Endometrial microvascular endothelial cells (primary cell): ENCODE data around the gene PACRG. TPM values are rescaled to one million over a fixed set of nuclear protein-coding genes. Genes with fewer than 3 reads are reported as not detected.

Experiments used
- in situ Hi-C: cut with HindIII; loops from 2 replicates; pipeline ENCODE4 v1.10.0; 2017; ENCODE audit warnings: low sequenced_read_pairs, low pct_unique_long_range_greater_than_20kb; ENCODE audit errors: inconsistent ontology term
- total RNA-seq: library from RNA; depleted of rRNA; stranded (reverse); fragments of >200 nt; gene quantifications from one replicate; pipeline ENCODE4 v1.2.3, GENCODE V29; 2015; ENCODE audit errors: inconsistent ontology term

Gene PACRG
- total RNA-seq, 1 donor from 2014 or later, result not detected

- in situ Hi-C loops, result no loop called here
These were observed 26.0 kb downstream of the PACRG start for GRCh38 chr6:162753775-162754174.

- in situ Hi-C loops, result no loop called here
These were observed 42.4 kb downstream of the PACRG start for GRCh38 chr6:162770136-162770535.

- in situ Hi-C loops, result no loop called here
These were observed 43.2 kb downstream of the PACRG start for GRCh38 chr6:162770955-162771354.

GRCh38 chr6:162772466-162772865 lies 44.7 kb downstream of the PACRG start:
- in situ Hi-C loops, result no loop called here

DNA sequence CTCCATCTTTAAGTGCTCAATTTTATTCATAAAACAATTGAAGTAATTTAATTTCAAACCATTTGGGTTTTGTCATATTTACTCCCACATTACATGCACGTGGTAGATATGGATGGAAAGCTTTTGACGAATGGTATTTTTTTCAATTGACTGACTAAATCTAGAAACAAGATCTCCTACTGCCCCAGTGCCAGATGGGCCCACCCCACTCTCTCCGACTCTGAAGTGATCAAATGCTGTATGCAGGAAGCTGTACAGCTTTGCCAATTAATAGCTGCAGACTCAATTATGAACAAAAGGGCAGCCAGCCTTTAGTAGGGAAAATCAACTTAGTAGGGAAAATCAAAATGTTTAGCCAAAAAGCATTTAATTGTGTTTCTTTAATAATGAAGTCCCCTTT lies 46.2 kb downstream of the PACRG start:
- in situ Hi-C loops, result no loop called here

DNA sequence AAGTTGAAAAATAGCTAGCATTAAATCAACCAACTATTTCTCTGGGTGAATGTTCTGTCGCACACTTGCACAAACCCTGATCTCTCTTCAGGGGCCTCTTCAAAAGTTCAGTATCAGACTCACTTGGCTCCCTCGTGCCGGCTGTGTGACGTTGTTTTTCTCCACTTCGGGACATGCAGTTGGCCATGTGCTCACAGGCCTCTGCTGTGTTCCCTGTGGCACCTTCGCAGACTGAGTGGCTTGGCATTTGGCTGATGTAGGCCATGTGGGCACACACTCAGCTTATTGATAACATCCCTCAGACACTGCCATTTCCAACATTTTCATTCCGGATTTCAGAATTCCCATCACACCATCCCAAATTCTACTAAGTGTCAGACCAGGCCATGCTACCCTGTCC lies 49.3 kb downstream of the PACRG start:
- in situ Hi-C loops, result no loop called here

DNA sequence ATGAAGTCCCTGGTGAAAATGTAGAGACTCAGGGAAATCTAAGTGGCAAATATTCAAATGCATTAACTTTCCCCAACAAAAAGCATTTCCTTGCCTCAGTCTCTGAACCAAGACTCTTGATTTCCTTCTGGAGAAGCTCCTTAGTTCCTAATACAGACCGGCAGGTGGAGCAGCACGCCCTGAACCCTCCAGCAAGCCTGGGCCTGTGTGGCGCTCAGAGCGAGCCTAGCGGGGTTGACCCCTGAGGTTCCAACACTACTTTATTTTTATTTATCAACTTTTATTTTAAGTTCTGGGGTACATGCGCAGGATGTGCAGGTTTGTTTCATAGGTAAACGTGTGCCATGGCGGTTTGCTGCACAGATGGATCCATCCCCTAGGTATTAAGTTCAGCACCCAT lies 50.8 kb downstream of the PACRG start:
- in situ Hi-C loops, result no loop called here

- in situ Hi-C loops, result no loop called here
These were observed 58.0 kb downstream of the PACRG start for GRCh38 chr6:162785632-162786242.

DNA sequence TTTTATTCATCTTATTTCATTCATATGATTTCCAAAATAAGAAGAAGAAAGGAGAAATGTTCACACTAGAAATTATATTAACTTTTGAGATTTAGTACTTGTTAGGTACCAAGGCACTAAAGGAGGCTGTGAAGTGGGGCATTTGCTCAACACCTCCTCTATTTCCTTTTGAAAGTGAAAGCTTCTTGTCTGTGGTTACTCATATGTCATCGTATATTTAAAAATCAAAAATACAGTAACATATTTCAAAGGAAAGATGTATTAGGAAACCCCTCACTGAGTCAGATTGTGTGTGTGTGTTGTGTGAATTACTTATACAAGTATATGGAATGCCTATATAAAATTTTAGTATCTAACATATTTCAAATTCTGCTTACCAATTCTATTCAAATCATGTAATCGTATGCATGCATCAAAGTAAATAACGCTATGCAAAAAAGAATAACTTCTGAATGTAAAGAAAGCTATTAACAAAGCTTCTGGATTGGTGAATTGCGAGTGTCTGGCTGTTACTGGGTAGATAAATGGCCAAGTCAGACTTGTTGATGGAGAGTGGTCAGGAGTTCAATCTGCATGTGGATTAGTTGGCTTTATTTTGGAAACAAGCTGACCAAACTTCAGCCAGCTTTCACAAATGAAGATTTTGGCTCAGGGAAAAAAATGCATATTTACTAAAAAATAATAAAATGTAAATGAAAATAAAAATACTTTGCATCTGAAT lies 70.9 kb downstream of the PACRG start:
- in situ Hi-C loops, result no loop called here

DNA sequence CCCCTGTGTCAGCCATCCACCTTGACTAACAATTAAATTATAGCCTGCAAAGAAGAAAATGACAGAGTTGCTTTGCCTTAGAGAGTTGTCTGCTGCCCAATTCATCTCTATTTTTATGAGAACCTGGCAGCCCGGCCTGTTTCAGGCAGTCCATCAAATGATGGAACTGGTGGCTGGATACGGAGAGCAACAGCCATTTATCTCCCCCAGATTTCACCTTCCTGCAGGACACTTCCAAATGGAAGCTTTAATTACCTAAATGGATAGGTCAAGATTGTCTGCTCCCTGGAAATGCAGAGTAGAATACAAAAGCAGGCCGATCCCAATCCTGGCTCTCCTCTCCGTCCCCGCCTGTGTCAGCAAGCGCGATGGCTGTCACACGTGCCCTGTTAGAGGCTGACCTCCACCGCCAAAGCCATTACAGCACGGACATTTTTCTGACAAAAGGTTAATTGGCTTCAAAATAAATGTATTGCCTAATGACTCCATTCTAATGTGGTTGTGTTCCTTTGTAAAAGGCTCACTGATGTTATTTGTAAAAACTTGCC lies 86.7 kb downstream of the PACRG start:
- in situ Hi-C loops, result no loop called here

- in situ Hi-C loops, result no loop called here
These were observed 89.4 kb downstream of the PACRG start for GRCh38 chr6:162817196-162817595.

GRCh38 chr6:162819284-162819683 lies 91.5 kb downstream of the PACRG start:
- in situ Hi-C loops, result no loop called here

DNA sequence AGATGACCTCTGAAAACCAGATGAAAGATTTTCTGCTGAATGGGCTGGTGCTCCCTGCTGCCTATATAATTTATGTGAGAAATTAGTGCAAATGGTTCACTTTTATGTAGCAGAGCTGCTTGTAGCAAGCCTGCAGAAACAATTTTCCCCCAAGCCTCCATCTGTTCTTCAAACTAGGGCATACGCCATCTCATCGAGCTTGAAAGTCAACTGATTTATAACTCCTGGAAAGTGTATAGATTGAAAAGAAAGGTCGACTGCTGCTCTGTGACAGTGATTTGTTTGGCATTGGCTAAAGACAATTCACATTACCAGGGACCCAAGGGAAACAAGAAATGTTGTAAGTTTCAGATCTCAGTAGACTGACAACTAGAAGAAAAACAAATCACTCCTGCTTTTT lies 93.3 kb downstream of the PACRG start:
- in situ Hi-C loops, result no loop called here

DNA sequence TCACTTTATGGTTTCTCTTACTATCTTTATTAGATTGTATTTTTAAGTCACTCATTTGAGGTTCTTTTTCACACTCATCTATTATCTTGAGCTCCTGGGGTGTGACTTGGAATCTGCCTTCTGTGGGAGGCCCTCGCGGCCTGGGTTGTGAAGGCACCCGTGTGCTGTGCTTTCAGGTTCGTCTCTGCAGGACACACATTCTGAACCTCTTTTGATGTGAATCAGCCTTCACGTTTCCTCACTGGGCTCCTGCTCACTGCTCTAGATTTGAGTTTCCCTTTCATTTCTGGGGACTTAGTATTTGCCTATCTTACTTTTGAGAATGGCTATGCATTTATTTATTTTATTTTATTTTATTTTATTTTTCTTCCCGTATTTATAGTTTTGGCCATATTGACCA lies 97.8 kb downstream of the PACRG start:
- in situ Hi-C loops, result no loop called here

GRCh38 chr6:162829013-162829742 lies 101.4 kb downstream of the PACRG start:
- in situ Hi-C loops, result no loop called here

DNA sequence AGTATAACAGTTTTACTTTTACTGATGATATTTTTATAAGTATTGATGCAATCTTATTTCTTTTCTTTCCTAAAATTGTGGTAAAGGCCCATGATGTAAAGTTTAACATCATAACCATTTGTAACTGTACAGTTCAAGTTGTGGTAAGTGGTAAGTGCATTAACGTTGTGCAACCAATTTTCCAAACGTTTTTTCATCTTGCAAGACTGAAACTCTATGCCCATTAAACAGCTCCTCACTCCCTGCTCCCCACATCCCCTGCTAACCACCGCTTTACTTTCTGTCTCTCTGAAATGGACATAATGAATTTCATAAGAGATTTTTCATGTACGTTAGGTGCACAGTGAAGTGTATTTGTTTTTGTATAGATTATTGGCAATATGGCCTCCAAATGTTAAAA lies 106.0 kb downstream of the PACRG start:
- in situ Hi-C loops, result no loop called here

DNA sequence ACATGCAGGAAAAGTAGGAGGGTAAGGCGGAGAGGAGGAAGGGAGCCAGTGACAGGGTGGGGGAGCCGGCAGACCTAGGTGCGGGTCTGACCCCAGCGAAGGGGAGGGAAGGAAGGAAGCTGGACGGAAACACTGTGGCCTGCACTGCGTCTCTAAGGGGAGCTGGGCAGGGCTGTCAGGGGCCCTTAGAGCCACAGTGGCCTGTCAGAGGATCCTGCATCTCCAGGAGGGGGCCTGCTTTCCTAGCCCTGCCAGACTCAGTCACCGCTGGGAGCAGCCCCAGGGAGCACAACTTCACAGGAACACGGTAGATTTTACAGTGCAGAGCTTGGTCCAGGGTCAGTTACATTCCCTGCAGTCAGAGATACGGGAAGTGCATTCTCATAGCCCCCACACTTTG lies 118.2 kb downstream of the PACRG start:
- in situ Hi-C loops, result no loop called here

GRCh38 chr6:162846723-162847122 lies 118.9 kb downstream of the PACRG start:
- in situ Hi-C loops, result no loop called here

DNA sequence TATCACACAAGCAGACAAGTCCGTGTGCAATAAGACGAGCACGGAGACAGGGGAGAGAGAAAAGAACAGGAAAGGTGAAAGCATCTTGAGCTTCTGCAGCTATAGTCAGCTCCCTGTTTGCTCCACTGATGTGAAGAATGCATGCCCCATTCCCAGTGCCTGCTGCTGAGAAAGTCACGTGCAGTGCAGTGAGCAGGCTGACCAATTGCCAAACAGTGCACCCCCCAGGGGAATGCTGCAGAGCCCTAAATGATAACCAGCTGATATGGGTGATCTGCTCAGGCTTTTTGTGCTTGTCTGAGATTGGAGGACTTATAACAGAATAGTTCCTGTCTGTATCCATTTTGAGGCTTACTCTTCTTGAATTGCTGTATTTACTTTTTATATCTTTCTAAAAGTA lies 121.5 kb downstream of the PACRG start:
- in situ Hi-C loops, result no loop called here

- in situ Hi-C loops, result no loop called here
These were observed 124.4 kb downstream of the PACRG start for GRCh38 chr6:162852192-162852591.
